HepG2 (cell line): ENCODE results near the gene SPIRE1. TPM values are rescaled to one million over a fixed set of nuclear protein-coding genes. Genes with fewer than 3 reads are reported as not detected.

ENCODE experiments used
- AGO2 ChIP-seq: fragments of 200-400 bp; formaldehyde crosslinking; optimal IDR thresholded peaks from 2 replicates; pipeline ENCODE3; 2017; ENCODE audit warnings: mild to moderate bottlenecking, low read depth, low read length, moderate library complexity
- CEBPZ ChIP-seq: IDR thresholded peaks from 2 replicates; pipeline ENCODE4 v1.6.1; 2012; ENCODE audit warnings: low read length, improper control_type of control experiment
- CENPT ChIP-seq: sonication (generic); formaldehyde crosslinking; IDR thresholded peaks from 2 replicates; pipeline ENCODE4 v1.8.0; 2022; ENCODE audit warnings: low read depth, mild to moderate bottlenecking, moderate library complexity, missing genetic modification reagents
- DDIT3 ChIP-seq: sonication (generic); formaldehyde crosslinking; IDR thresholded peaks from 2 replicates; pipeline ENCODE4 v1.4.0; 2020; ENCODE audit warnings: mild to moderate bottlenecking, missing genetic modification reagents
- DRAP1 ChIP-seq: IDR thresholded peaks from 2 replicates; pipeline ENCODE4 v1.6.1; 2016; ENCODE audit warnings: missing genetic modification reagents, missing compliant biosample characterization
- EED ChIP-seq: sonication (generic); formaldehyde crosslinking; IDR thresholded peaks from 2 replicates; pipeline ENCODE4 v1.5.0; 2020; ENCODE audit warnings: mild to moderate bottlenecking, missing genetic modification reagents
- ETV5 ChIP-seq: IDR thresholded peaks from 2 replicates; pipeline ENCODE4 v1.6.1; 2018; ENCODE audit warnings: missing biosample characterization, missing genetic modification reagents, inconsistent platforms, borderline replicate concordance
- FOSL1 ChIP-seq: sonication (generic); formaldehyde crosslinking; IDR thresholded peaks from 2 replicates; pipeline ENCODE4 v1.9.0; 2021; ENCODE audit warnings: missing genetic modification reagents, borderline replicate concordance
- MED13 ChIP-seq: sonication (generic); formaldehyde crosslinking; IDR thresholded peaks from 2 replicates; pipeline ENCODE4 v1.5.0; 2020; ENCODE audit warnings: missing genetic modification reagents
- NCOA2 ChIP-seq: sonication (generic); formaldehyde crosslinking; IDR thresholded peaks from 2 replicates; pipeline ENCODE4 v1.8.0; 2022; ENCODE audit warnings: inconsistent platforms
- PPARG ChIP-seq: conservative IDR thresholded peaks from 2 replicates; pipeline ENCODE4 v1.6.1; 2016; ENCODE audit warnings: missing biosample characterization, missing genetic modification reagents
- PRPF4 ChIP-seq: fragments of 200-400 bp; formaldehyde crosslinking; IDR thresholded peaks from 2 replicates; pipeline ENCODE4 v1.6.1; 2016; ENCODE audit warnings: low read length, low read depth; ENCODE audit not compliant: poor library complexity, severe bottlenecking
- SAP130 ChIP-seq: IDR thresholded peaks from 2 replicates; pipeline ENCODE4 v1.6.1; 2016; ENCODE audit warnings: low read depth
- THAP11 ChIP-seq: IDR thresholded peaks from 2 replicates; pipeline ENCODE4 v1.6.1; 2016; ENCODE audit warnings: missing biosample characterization, missing genetic modification reagents
- ZBED4 ChIP-seq: sonication (generic); formaldehyde crosslinking; IDR thresholded peaks from 2 replicates; pipeline ENCODE4 v1.4.0; 2020; ENCODE audit warnings: missing genetic modification reagents, borderline replicate concordance
- ZBTB38 ChIP-seq: sonication (generic); formaldehyde crosslinking; IDR thresholded peaks from 2 replicates; pipeline ENCODE4 v1.5.1; 2020; ENCODE audit warnings: mild to moderate bottlenecking, missing genetic modification reagents
- ZNF263 ChIP-seq: sonication (generic); formaldehyde crosslinking; IDR thresholded peaks from 2 replicates; pipeline ENCODE4 v1.4.0; 2020; ENCODE audit warnings: missing genetic modification reagents
- ZNF296 ChIP-seq: sonication (generic); formaldehyde crosslinking; conservative IDR thresholded peaks from 2 replicates; pipeline ENCODE4 v1.5.0; 2020; ENCODE audit warnings: mild to moderate bottlenecking, missing genetic modification reagents
- ZNF501 ChIP-seq: sonication (generic); formaldehyde crosslinking; IDR thresholded peaks from 2 replicates; pipeline ENCODE4 v1.5.1; 2020; ENCODE audit warnings: mild to moderate bottlenecking, moderate library complexity, missing genetic modification reagents
- ZNF503 ChIP-seq: sonication (generic); formaldehyde crosslinking; IDR thresholded peaks from 2 replicates; pipeline ENCODE4 v1.4.0; 2020; ENCODE audit warnings: missing genetic modification reagents
- ZNF839 ChIP-seq: sonication (generic); formaldehyde crosslinking; IDR thresholded peaks from 2 replicates; pipeline ENCODE4 v1.4.0; 2020; ENCODE audit warnings: missing genetic modification reagents, mild to moderate bottlenecking, borderline replicate concordance
- polyA plus RNA-seq, 8 experiments: library from polyadenylated mRNA; depleted of rRNA in 3 of 8; stranded (reverse) in 7 of 8; unstranded in 1 of 8; fragments of >200 nt; fragmentation: Illumina TruSeq in 4 of 8; extraction: Trizol in 4 of 8; gene quantifications; 2 replicates each; pipeline versions ENCODE4 v1.2.1 to v1.2.3, GENCODE V29; 2011 to 2016; ENCODE audit warnings: low read depth in 4 of 8, missing spikeins in 1 of 8, mixed read lengths in 1 of 8; ENCODE audit not compliant: insufficient read depth in 1 of 8
- total RNA-seq, 5 experiments: library from RNA; depleted of rRNA; stranded (reverse); fragments of >200 nt; fragmentation: Illumina TruSeq; extraction: Trizol; gene quantifications; 2 replicates each; pipeline ENCODE4 v1.2.3, GENCODE V29; 2016; ENCODE audit warnings: low read depth in 1 of 5

The SPIRE1 gene
- total and polyA plus RNA-seq, 2 of the 13 experiments (the other 11 are each of a cell fraction or from before 2014, with no cell fraction given) = 9.9 to 21.3 TPM

GRCh38 chr18:12420821-12421421 lies 237.0 kb downstream of the SPIRE1 start (continued):
- peak; percentile 74 for TF ChIP-seq DRAP1 (CRISPR knock-in tag)
- peak; percentile 53 for TF ChIP-seq SAP130 (CRISPR knock-in tag)
- TF ChIP-seq PRPF4 = no peak
- TF ChIP-seq FOSL1 (CRISPR knock-in tag) = no peak
- peak; percentile 73; the same call in 1 of the 2 replicates for TF ChIP-seq ETV5 (CRISPR knock-in tag)
- no peak for TF ChIP-seq ZNF503 (CRISPR knock-in tag)
- TF ChIP-seq AGO2 = peak; percentile 40
- TF ChIP-seq ZNF839 (CRISPR knock-in tag) = 0 out of 2 replicates have a peak, but pooled peaks have one; percentile 37
- no peak for TF ChIP-seq DDIT3 (CRISPR knock-in tag)
- TF ChIP-seq ZBED4 (CRISPR knock-in tag) = no peak
- peak; percentile 65; the same call in 1 of the 2 replicates for TF ChIP-seq ZNF501 (CRISPR knock-in tag)
- TF ChIP-seq EED (CRISPR knock-in tag) = 0 out of 2 replicates have a peak, but pooled peaks have one; percentile 59
- no peak for TF ChIP-seq ZBTB38 (CRISPR knock-in tag)
- peak; percentile 27; the same call in 1 of the 2 replicates for TF ChIP-seq THAP11 (CRISPR knock-in tag)
- TF ChIP-seq ZNF263 (CRISPR knock-in tag) = no peak
- peak; percentile 52 for TF ChIP-seq PPARG (CRISPR knock-in tag)
- TF ChIP-seq NCOA2 (CRISPR knock-in tag) = peak; percentile 42; the same call in 1 of the 2 replicates
- TF ChIP-seq MED13 (CRISPR knock-in tag) = no peak
- TF ChIP-seq CENPT (CRISPR knock-in tag) = no peak
- TF ChIP-seq ZNF296 (CRISPR knock-in tag) = no peak
- no peak for TF ChIP-seq CEBPZ
